A549 (cell line): ENCODE data around the gene KLF16. TPM values are rescaled to one million over a fixed set of nuclear protein-coding genes. Genes with fewer than 3 reads are reported as not detected.

Source experiments
- ATAC-seq, 2 experiments: fragments of 200-7000 bp in 1 of 2; fragments of >200 bp in 1 of 2; cut with Nextera tagmentation in 1 of 2; cut with Tn5 transposase in 1 of 2; 3 replicates each; pipeline versions ENCODE4 v1.8.0 to v1.9.1; 2018 to 2020; ENCODE audit warnings: mild to moderate bottlenecking in 1 of 2, moderate library complexity in 1 of 2
- CTCF ChIA-PET: fragments of 300-600 bp; sonication (Branson Sonifier 250); formaldehyde crosslinking; extraction: SDS; loops from one replicate; lab custom pipeline; 2021; ENCODE audit warnings: antibody characterized with exemption, inconsistent platforms; lab: Yijun Ruan, JAX
- POLR2A ChIA-PET: fragments of 350-600 bp; formaldehyde crosslinking; extraction: SDS; loops from one replicate; lab custom pipeline; 2021; ENCODE audit warnings: antibody characterized with exemption, inconsistent platforms; lab: Yijun Ruan, JAX
- DNase-seq, 2 experiments: peaks; one replicate each; pipeline versions ENCODE4 v3.0.0 to v3.0.0-alpha.2; 2011 to 2016; ENCODE audit warnings: low read depth in 1 of 2, low spot score in 1 of 2
- FAIRE-seq: peaks from 2 replicates; lab custom pipeline; 2011; peaks lifted over from hg19 to GRCh38; lab: Jason Lieb, UNC
- H3K27ac ChIP-seq, 2 experiments: fragments of >200 bp; sonication (Bioruptor Twin); formaldehyde crosslinking; 3 replicates each; pipeline ENCODE4 v1.5.1; 2016 to 2017
- H3K4me1 ChIP-seq: fragments of >200 bp; sonication (Bioruptor Twin); formaldehyde crosslinking; 3 replicates; pipeline ENCODE4 v1.6.1; 2016
- H3K4me2 ChIP-seq: fragments of >200 bp; sonication (Bioruptor Twin); formaldehyde crosslinking; 3 replicates; pipeline ENCODE4 v1.6.1; 2016
- H3K4me3 ChIP-seq: fragments of >200 bp; sonication (Bioruptor Twin); formaldehyde crosslinking; 3 replicates; pipeline ENCODE4 v1.5.1; 2016
- H3K9me3 ChIP-seq: fragments of >200 bp; sonication (Bioruptor Twin); formaldehyde crosslinking; 3 replicates; pipeline ENCODE4 v1.6.1; 2016
- BHLHE40 ChIP-seq: IDR thresholded peaks from 2 replicates; pipeline ENCODE4 v1.6.1; 2012; ENCODE audit warnings: low read depth, low read length, inconsistent platforms
- CEBPB ChIP-seq, 2 experiments: fragments of >200 bp in 1 of 2; sonication (Bioruptor Twin) in 1 of 2; formaldehyde crosslinking in 1 of 2; IDR thresholded peaks; 2 replicates each; pipeline ENCODE4 v1.6.1; 2012 to 2016
- CHD2 ChIP-seq: fragments of 150-350 bp; IDR thresholded peaks from 2 replicates; pipeline ENCODE4 v1.6.1; 2014; ENCODE audit warnings: low read length; ENCODE audit not compliant: partially characterized antibody
- CHD4 ChIP-seq: fragments of 200-600 bp; sonication (generic); IDR thresholded peaks from 2 replicates; pipeline ENCODE4 v1.6.1; 2016; ENCODE audit warnings: antibody characterized with exemption, mild to moderate bottlenecking, borderline replicate concordance
- EHF ChIP-seq: fragments of 250-450 bp; sonication (Bioruptor Pico); IDR thresholded peaks from 2 replicates; pipeline ENCODE4 v1.5.0; 2020; ENCODE audit warnings: mild to moderate bottlenecking
- EP300 ChIP-seq, 2 experiments: fragments of >200 bp; sonication (Bioruptor Twin); formaldehyde crosslinking; IDR thresholded peaks; 2 replicates in 1 of 2; 3 replicates in 1 of 2; pipeline ENCODE4 v1.6.1; 2016 to 2017
- ESRRA ChIP-seq: fragments of 150-350 bp; IDR thresholded peaks from 2 replicates; pipeline ENCODE4 v1.6.1; 2014; ENCODE audit warnings: mild to moderate bottlenecking, low read length, borderline replicate concordance
- FOSB ChIP-seq: fragments of 250-450 bp; sonication (Bioruptor Pico); IDR thresholded peaks from 2 replicates; pipeline ENCODE4 v1.5.0; 2020; ENCODE audit warnings: mild to moderate bottlenecking, moderate library complexity
- FOXS1 ChIP-seq: fragments of 250-450 bp; sonication (Bioruptor Pico); IDR thresholded peaks from 2 replicates; pipeline ENCODE4 v1.5.0; 2020; ENCODE audit warnings: mild to moderate bottlenecking, moderate library complexity
- HES2 ChIP-seq: fragments of >200 bp; sonication (Bioruptor Twin); formaldehyde crosslinking; IDR thresholded peaks from 2 replicates; pipeline ENCODE4 v1.6.1; 2016
- HEYL ChIP-seq: fragments of 250-450 bp; sonication (Bioruptor Pico); IDR thresholded peaks from 2 replicates; pipeline ENCODE4 v1.8.0; 2021; ENCODE audit warnings: mild to moderate bottlenecking, moderate library complexity
- HOXA7 ChIP-seq: fragments of 250-450 bp; sonication (Bioruptor Pico); IDR thresholded peaks from 2 replicates; pipeline ENCODE4 v1.5.0; 2020; ENCODE audit warnings: mild to moderate bottlenecking, moderate library complexity
- HOXB13 ChIP-seq: fragments of 250-450 bp; sonication (Bioruptor Pico); IDR thresholded peaks from 2 replicates; pipeline ENCODE4 v1.5.0; 2020; ENCODE audit warnings: low read depth, mild to moderate bottlenecking, moderate library complexity
- HOXB5 ChIP-seq: fragments of 250-450 bp; sonication (Bioruptor Pico); IDR thresholded peaks from 2 replicates; pipeline ENCODE4 v1.5.0; 2020; ENCODE audit warnings: mild to moderate bottlenecking, moderate library complexity
- JUN ChIP-seq, 2 experiments: fragments of >200 bp; sonication (Bioruptor Twin); formaldehyde crosslinking; IDR thresholded peaks; 2 replicates in 1 of 2; 3 replicates in 1 of 2; pipeline ENCODE4 v1.6.1; 2016 to 2017
- MAX ChIP-seq: IDR thresholded peaks from 2 replicates; pipeline ENCODE4 v1.6.1; 2012
- NFE2L2 ChIP-seq: fragments of 150-350 bp; conservative IDR thresholded peaks from 2 replicates; pipeline ENCODE4 v1.6.1; 2014; ENCODE audit warnings: low read length
- NPAS2 ChIP-seq: fragments of 250-450 bp; sonication (Bioruptor Pico); IDR thresholded peaks from 2 replicates; pipeline ENCODE4 v1.8.0; 2022; ENCODE audit warnings: mild to moderate bottlenecking, moderate library complexity, borderline replicate concordance
- PBX3 ChIP-seq: IDR thresholded peaks from 2 replicates; pipeline ENCODE4 v1.6.1; 2012
- POLR2A ChIP-seq: IDR thresholded peaks from 2 replicates; pipeline ENCODE4 v1.6.1; 2012; ENCODE audit warnings: mild to moderate bottlenecking, low read length
- POLR2AphosphoS2 ChIP-seq: conservative IDR thresholded peaks from 2 replicates; pipeline ENCODE4 v1.6.1; 2012; ENCODE audit warnings: low read length, improper control_type of control experiment, inconsistent platforms
- RAD21 ChIP-seq, 2 experiments: fragments of >200 bp in 1 of 2; sonication (Bioruptor Twin) in 1 of 2; formaldehyde crosslinking in 1 of 2; IDR thresholded peaks in 1 of 2; conservative IDR thresholded peaks in 1 of 2; 2 replicates in 1 of 2; 3 replicates in 1 of 2; pipeline ENCODE4 v1.6.1; 2012 to 2018; ENCODE audit warnings: inconsistent platforms in 1 of 2
- RARB ChIP-seq: fragments of 250-450 bp; sonication (Bioruptor Pico); IDR thresholded peaks from 2 replicates; pipeline ENCODE4 v1.8.0; 2021; ENCODE audit warnings: mild to moderate bottlenecking, moderate library complexity
- RFX5 ChIP-seq: fragments of 450-650 bp; IDR thresholded peaks from 2 replicates; pipeline ENCODE4 v1.7.1; 2014; ENCODE audit warnings: antibody characterized with exemption, mild to moderate bottlenecking, moderate library complexity
- RNF2 ChIP-seq: fragments of 200-600 bp; sonication (generic); IDR thresholded peaks from 2 replicates; pipeline ENCODE4 v1.6.1; 2016; ENCODE audit warnings: low read depth, mild to moderate bottlenecking, antibody characterized with exemption, moderate library complexity, borderline replicate concordance
- SREBF2 ChIP-seq: fragments of 450-650 bp; IDR thresholded peaks from 2 replicates; pipeline ENCODE4 v1.6.1; 2014; ENCODE audit warnings: mild to moderate bottlenecking, moderate library complexity
- TP53 ChIP-seq: fragments of 250-450 bp; sonication (Bioruptor Pico); IDR thresholded peaks from 2 replicates; pipeline ENCODE4 v1.5.0; 2021; ENCODE audit warnings: mild to moderate bottlenecking, moderate library complexity
- USF2 ChIP-seq: fragments of 450-650 bp; IDR thresholded peaks from 2 replicates; pipeline ENCODE4 v1.6.1; 2014; ENCODE audit warnings: antibody characterized with exemption
- ZSCAN20 ChIP-seq: fragments of 250-450 bp; sonication (Bioruptor Pico); IDR thresholded peaks from 2 replicates; pipeline ENCODE4 v1.8.0; 2022; ENCODE audit warnings: mild to moderate bottlenecking, moderate library complexity
- WGBS: methylation state at CpG from one replicate; pipeline ENCODE4 v1.1.6; 2017; ENCODE audit errors: missing lambda C conversion rate; 5-methylcytosine and 5-hydroxymethylcytosine counted together
- polyA plus RNA-seq, 4 experiments: library from polyadenylated mRNA; depleted of rRNA in 3 of 4; stranded (reverse); fragments of >200 nt; fragmentation: RNase III in 1 of 4; extraction: RNeasy Plus Mini Kit Qiagen cat#74134 plus additional on column Dnase treatment in 1 of 4; gene quantifications; 2 replicates in 3 of 4; 3 replicates in 1 of 4; pipeline ENCODE4 v1.2.3, GENCODE V29; 2011 to 2017

The KLF16 gene
- polyA plus RNA-seq, 2 of the 4 experiments (the other 2 are of a cell fraction) = 5.8 to 25.7 TPM

- Histone ChIP-seq H3K9me3 (no peaks in the 10 kb centered on the region), H3K4me2 (no peak overlapping the region), H3K4me1 (peaks cover 14% of the 10 kb centered on the region), H3K4me3 (no peak overlapping the region), H3K27ac (no peak overlapping the region)
- CTCF ChIA-PET = no interaction called here
- ATAC-seq = no peak
- FAIRE-seq = no peak
- no peak for TF ChIP-seq HES2
- TF ChIP-seq HEYL (CRISPR knock-in tag) = no peak
- TF ChIP-seq POLR2A = no peak
- TF ChIP-seq ZSCAN20 (CRISPR knock-in tag) = no peak
- TF ChIP-seq JUN (IDR thresholded peaks at IDR 0.05) = no peak
- no peak for TF ChIP-seq POLR2AphosphoS2
- TF ChIP-seq CHD2 = no peak
- no peak for TF ChIP-seq SREBF2
- WGBS = 96% methylated on average over 5 of the region's 13 CpGs
- DNase-seq = no peak
- POLR2A ChIA-PET = no interaction called here
Observed at GRCh38 chr19:1871630-1872029, 8.3 kb upstream of the KLF16 start.

GRCh38 chr19:1871140-1871597 lies 7.8 kb upstream of the KLF16 start:
- H3K4me1 ChIP-seq = peaks cover 10% of the 10 kb centered on the region
- ChIA-PET CTCF (no interaction called here), POLR2A (no interaction called here)
- FAIRE-seq = no peak
- no peaks in the 10 kb centered on the region for H3K9me3 ChIP-seq
- DNase-seq = no peak
- H3K4me2 ChIP-seq = no peak overlapping the region
- no peak overlapping the region for H3K4me3 ChIP-seq
- no peak for ATAC-seq
- 83% methylated on average over 8 of the region's 15 CpGs for WGBS
- no peak for TF ChIP-seq NFE2L2
- TF ChIP-seq NPAS2 (CRISPR knock-in tag) = no peak
- no peak for TF ChIP-seq CHD2
- no peak for TF ChIP-seq TP53 (CRISPR knock-in tag)
- TF ChIP-seq ESRRA = no peak
- no peak for TF ChIP-seq MAX
- TF ChIP-seq EHF = no peak
- no peak for TF ChIP-seq FOXS1
- TF ChIP-seq HOXA7 (CRISPR knock-in tag) = no peak
- no peak for TF ChIP-seq HOXB5
- H3K27ac ChIP-seq = no peak overlapping the region

GRCh38 chr19:1868971-1869370 lies 5.6 kb upstream of the KLF16 start:
- H3K27ac ChIP-seq = no peak overlapping the region
- FAIRE-seq (no peak), DNase-seq (no peak), ATAC-seq (no peak)
- ChIA-PET POLR2A (interaction anchor here (0.7 kb wide), 1 partner anchor 21 kb away, joined by 5 read pairs; no protein-coding TSS in a partner anchor), CTCF (no interaction called here)
- no peaks in the 10 kb centered on the region for H3K9me3 ChIP-seq
- H3K4me3 ChIP-seq = no peak overlapping the region
- H3K4me2 ChIP-seq = no peak overlapping the region
- no peak for TF ChIP-seq HOXB13 (CRISPR knock-in tag)
- TF ChIP-seq RFX5 = no peak
- TF ChIP-seq CHD2 = no peak
- TF ChIP-seq CHD4 = no peak
- no peak for TF ChIP-seq HOXB5
- TF ChIP-seq PBX3 = no peak
- no peak for TF ChIP-seq HES2
- no peak for TF ChIP-seq BHLHE40
- no peak for TF ChIP-seq FOSB (CRISPR knock-in tag)
- TF ChIP-seq NFE2L2 = no peak
- TF ChIP-seq HOXA7 (CRISPR knock-in tag) = no peak
- no peak for TF ChIP-seq CEBPB (IDR thresholded peaks at IDR 0.05)
- TF ChIP-seq USF2 = no peak
- TF ChIP-seq RARB = no peak
- no peak for TF ChIP-seq EP300 (IDR thresholded peaks at IDR 0.05)
- TF ChIP-seq EHF = no peak
- no peak for TF ChIP-seq RNF2
- TF ChIP-seq JUN (IDR thresholded peaks at IDR 0.05) = no peak
- no peak for TF ChIP-seq RAD21 (conservative IDR thresholded peaks at IDR 0.05 in 1 of 2, IDR thresholded peaks at IDR 0.05 in 1 of 2)
- WGBS = 79% methylated on average over 7 of the region's 7 CpGs
- H3K4me1 ChIP-seq = peaks cover 11% of the 10 kb centered on the region; the same call in 2 of the 3 replicates
